ENCODE data around the gene HMMR. TPM values are rescaled to one million over a fixed set of nuclear protein-coding genes. Genes with fewer than 3 reads are reported as not detected.
A peak's percentile ranks its signal among the peaks of the same experiment; 100 is the strongest.

Gene HMMR
- total and polyA plus RNA-seq, 9 of the 15 experiments (the other 6 are each of a cell fraction or from before 2014, with no cell fraction given) = 74.9 to 133 (median 90.8) TPM

- TF ChIP-seq HSF4 (CRISPR knock-in tag; IDR thresholded peaks at IDR 0.05; ENCODE audit: borderline replicate concordance) = no peak
- peak; percentile 96 for TF ChIP-seq GTF2E2 (tag; IDR thresholded peaks at IDR 0.05)
- TF ChIP-seq GTF2B (IDR thresholded peaks at IDR 0.05; ENCODE audit: extremely low read depth, insufficient read length) = peak; percentile 76
- no peak for TF ChIP-seq MECOM (CRISPR knock-in tag; IDR thresholded peaks at IDR 0.05)
- no peak for TF ChIP-seq ELK1 (CRISPR knock-in tag; IDR thresholded peaks at IDR 0.05)
- no peak for TF ChIP-seq ZNF282 (CRISPR knock-in tag; IDR thresholded peaks at IDR 0.05)
- TF ChIP-seq ELK3 (CRISPR knock-in tag; IDR thresholded peaks at IDR 0.05) = no peak
- no peak for TF ChIP-seq ZBED1 (IDR thresholded peaks at IDR 0.05)
- TF ChIP-seq ZNF41 (CRISPR knock-in tag; conservative IDR thresholded peaks at IDR 0.05) = no peak
- no peak for TF ChIP-seq NR0B1 (IDR thresholded peaks at IDR 0.05; ENCODE audit: partially characterized antibody)
- no peak for TF ChIP-seq THAP7 (CRISPR knock-in tag; IDR thresholded peaks at IDR 0.05)
- TF ChIP-seq DPF2 (IDR thresholded peaks at IDR 0.05) = 0 out of 2 replicates have a peak, but pooled peaks have one; percentile 13
- no peak for TF ChIP-seq DACH1 (IDR thresholded peaks at IDR 0.05; ENCODE audit: partially characterized antibody)
- no peak for TF ChIP-seq SETDB1 (IDR thresholded peaks at IDR 0.05; ENCODE audit: low read length)
- TF ChIP-seq ZNF830 (CRISPR knock-in tag; IDR thresholded peaks at IDR 0.05) = no peak
- no peak for TF ChIP-seq CHD4 (IDR thresholded peaks at IDR 0.05; ENCODE audit: insufficient read depth, insufficient replicate concordance, low read depth, low read length, poor library complexity, severe bottlenecking)
- TF ChIP-seq ZNF324 (CRISPR knock-in tag; IDR thresholded peaks at IDR 0.05) = no peak
- no peak for TF ChIP-seq RBM34 (IDR thresholded peaks at IDR 0.05; ENCODE audit: borderline replicate concordance, insufficient read depth, low read length)
- no peak for TF ChIP-seq TRIM25 (IDR thresholded peaks at IDR 0.05; ENCODE audit: borderline replicate concordance)
- no peak for TF ChIP-seq SMARCA5 (IDR thresholded peaks at IDR 0.05)
- 0 out of 2 replicates have a peak, but pooled peaks have one; percentile 9 for TF ChIP-seq GATA2 (CRISPR knock-in tag; IDR thresholded peaks at IDR 0.05)
- TF ChIP-seq ZFX (CRISPR knock-in tag; IDR thresholded peaks at IDR 0.05) = peak; percentile 91
- TF ChIP-seq FOXP1 (CRISPR knock-in tag; IDR thresholded peaks at IDR 0.05) = no peak
These were observed 22.9 kb upstream of the HMMR start, which contains the start of gene CCNG1 (continued) for GRCh38 chr5:163437309-163438182.

All from K562 (cell line).